CD14-positive monocyte (primary cell): ENCODE data around the gene UQCC5. TPM values are rescaled to one million over a fixed set of nuclear protein-coding genes. Genes with fewer than 3 reads are reported as not detected.
A peak's percentile ranks its signal among the peaks of the same experiment; 100 is the strongest.

Source experiments
- DNase-seq, 3 donors: peaks; one replicate each; pipeline ENCODE4 v3.0.0-alpha.2; 2011 to 2022
- H2AFZ ChIP-seq: 2 replicates; pipeline ENCODE4 v1.6.0; 2012; ENCODE audit warnings: mild to moderate bottlenecking, low read depth, low read length, inconsistent platforms; ENCODE audit not compliant: insufficient read depth, poor library complexity, severe bottlenecking
- H3K27ac ChIP-seq, 2 donors: 1 replicate in 1 of 2; 2 replicates in 1 of 2; pipeline ENCODE4 v1.5.1; 2012 to 2013; ENCODE audit warnings: low read length in 2 of 2, control low read depth in 1 of 2, inconsistent platforms in 1 of 2, low read depth in 1 of 2, mild to moderate bottlenecking in 1 of 2
- H3K27me3 ChIP-seq, 2 donors: one replicate each; pipeline versions ENCODE4 v1.6.0 to v1.6.1; 2011 to 2013; ENCODE audit warnings: low read length in 2 of 2; ENCODE audit not compliant: control insufficient read depth in 2 of 2, insufficient read depth in 2 of 2
- H3K36me3 ChIP-seq, 2 donors: replicated peaks in 1 of 2; 1 replicate in 1 of 2; 2 replicates in 1 of 2; pipeline versions ENCODE4 v1.5.1 to v1.6.1; 2012 to 2013; ENCODE audit warnings: low read length in 2 of 2, control low read depth in 1 of 2, inconsistent platforms in 1 of 2, mild to moderate bottlenecking in 1 of 2; ENCODE audit not compliant: insufficient read depth in 2 of 2, control insufficient read depth in 1 of 2
- H3K4me1 ChIP-seq, 2 donors: 1 replicate in 1 of 2; 2 replicates in 1 of 2; pipeline versions ENCODE4 v1.5.1 to v1.6.1; 2012 to 2013; ENCODE audit warnings: low read length in 2 of 2, control low read depth in 1 of 2, inconsistent platforms in 1 of 2, mild to moderate bottlenecking in 1 of 2, moderate library complexity in 1 of 2; ENCODE audit not compliant: insufficient read depth in 2 of 2, control insufficient read depth in 1 of 2
- H3K4me2 ChIP-seq: replicated peaks from 2 replicates; pipeline ENCODE3; 2012; ENCODE audit warnings: low read length, moderate library complexity, mild to moderate bottlenecking; ENCODE audit not compliant: poor library complexity, severe bottlenecking; ENCODE audit errors: extremely low read depth
- H3K4me3 ChIP-seq, 3 experiments: fragments of 200-600 bp in 1 of 3; sonication (generic) in 1 of 3; replicated peaks in 1 of 3; 1 replicate in 2 of 3; 2 replicates in 1 of 3; pipeline ENCODE4 v1.5.1; 2011 to 2013; ENCODE audit warnings: low read length in 3 of 3, mild to moderate bottlenecking in 3 of 3, control low read depth in 2 of 3, low read depth in 2 of 3, inconsistent platforms in 1 of 3, moderate library complexity in 1 of 3
- H3K79me2 ChIP-seq: 2 replicates; pipeline ENCODE4 v1.6.0; 2012; ENCODE audit warnings: mild to moderate bottlenecking, control low read depth, inconsistent platforms, low read length, moderate library complexity; ENCODE audit not compliant: insufficient read depth
- H3K9ac ChIP-seq: 2 replicates; pipeline ENCODE4 v1.6.0; 2017; ENCODE audit warnings: low read length, mild to moderate bottlenecking; ENCODE audit not compliant: insufficient read depth, poor library complexity, severe bottlenecking
- H3K9me3 ChIP-seq, 2 donors: replicated peaks in 1 of 2; 1 replicate in 1 of 2; 2 replicates in 1 of 2; pipeline versions ENCODE4 v1.5.1 to v1.6.1; 2012 to 2013; ENCODE audit warnings: low read length in 2 of 2, control low read depth in 1 of 2; ENCODE audit not compliant: control insufficient read depth in 1 of 2, insufficient read depth in 1 of 2
- H4K20me1 ChIP-seq: 2 replicates; pipeline ENCODE4 v1.6.0; 2012; ENCODE audit warnings: mild to moderate bottlenecking, low read length, control low read depth, moderate library complexity; ENCODE audit not compliant: insufficient read depth
- H3K27ac Mint-ChIP-seq, 7 donors: one replicate each; pipeline ENCODE4 v1.8.0; 2020; ENCODE audit warnings: mild to moderate bottlenecking in 7 of 7, mixed read lengths in 7 of 7, moderate library complexity in 6 of 7, inconsistent platforms in 2 of 7
- H3K27me3 Mint-ChIP-seq, 3 donors: one replicate each; pipeline ENCODE4 v1.8.0; 2021 to 2022; ENCODE audit warnings: low read depth in 3 of 3, mild to moderate bottlenecking in 3 of 3, mixed read lengths in 3 of 3, moderate library complexity in 3 of 3, inconsistent platforms in 1 of 3
- H3K36me3 Mint-ChIP-seq, 2 donors: one replicate each; pipeline ENCODE4 v1.8.0; 2020; ENCODE audit warnings: mixed read lengths in 2 of 2, inconsistent platforms in 1 of 2, mild to moderate bottlenecking in 1 of 2
- H3K4me1 Mint-ChIP-seq: one replicate; pipeline ENCODE4 v1.8.0; 2020; ENCODE audit warnings: mild to moderate bottlenecking, mixed read lengths
- H3K4me3 Mint-ChIP-seq, 2 donors: one replicate each; pipeline ENCODE4 v1.8.0; 2020; ENCODE audit warnings: mild to moderate bottlenecking in 2 of 2, mixed read lengths in 2 of 2, moderate library complexity in 1 of 2
- H3K9me3 Mint-ChIP-seq, 7 donors: one replicate each; pipeline ENCODE4 v1.8.0; 2020 to 2022; ENCODE audit warnings: mixed read lengths in 7 of 7, mild to moderate bottlenecking in 6 of 7, moderate library complexity in 6 of 7, inconsistent platforms in 2 of 7
- CTCF ChIP-seq: fragments of 200-600 bp; IDR thresholded peaks from one replicate; pipeline ENCODE4 v1.8.0; 2022; ENCODE audit warnings: antibody characterized with exemption, mild to moderate bottlenecking
- WGBS: methylation state at CpG from one replicate; pipeline ENCODE4 v1.1.5; 2013; ENCODE audit warnings: missing lambda C conversion rate; ENCODE audit not compliant: insufficient coverage; 5-methylcytosine and 5-hydroxymethylcytosine counted together
- intact Hi-C, 2 donors: fragments of 100-400 bp; cut with micrococcal nuclease; formaldehyde crosslinking; loops; one replicate each; pipeline versions ENCODE4 v1.15.0 to v1.15.1; 2023
- polyA plus RNA-seq, 3 donors: library from polyadenylated mRNA; depleted of rRNA in 1 of 3; unstranded in 2 of 3; stranded (reverse) in 1 of 3; fragments of 300-500 nt in 2 of 3; fragments of >200 nt in 1 of 3; fragmentation: Illumina TruSeq in 2 of 3; gene quantifications; 1 replicate in 2 of 3; 2 replicates in 1 of 3; pipeline ENCODE4 v1.2.3, GENCODE V29; 2012 to 2021

The UQCC5 gene
- polyA plus RNA-seq, 3 donors: 1.4 to 52.1 (median 43.3) TPM

- 95% methylated on average over 26 of the region's 33 CpGs for WGBS
- H3K4me1 ChIP-seq: no peaks in the 10 kb centered on the region
Measured at GRCh38 chr3:52521881-52522650, 14.3 kb upstream of the UQCC5 start.

DNA sequence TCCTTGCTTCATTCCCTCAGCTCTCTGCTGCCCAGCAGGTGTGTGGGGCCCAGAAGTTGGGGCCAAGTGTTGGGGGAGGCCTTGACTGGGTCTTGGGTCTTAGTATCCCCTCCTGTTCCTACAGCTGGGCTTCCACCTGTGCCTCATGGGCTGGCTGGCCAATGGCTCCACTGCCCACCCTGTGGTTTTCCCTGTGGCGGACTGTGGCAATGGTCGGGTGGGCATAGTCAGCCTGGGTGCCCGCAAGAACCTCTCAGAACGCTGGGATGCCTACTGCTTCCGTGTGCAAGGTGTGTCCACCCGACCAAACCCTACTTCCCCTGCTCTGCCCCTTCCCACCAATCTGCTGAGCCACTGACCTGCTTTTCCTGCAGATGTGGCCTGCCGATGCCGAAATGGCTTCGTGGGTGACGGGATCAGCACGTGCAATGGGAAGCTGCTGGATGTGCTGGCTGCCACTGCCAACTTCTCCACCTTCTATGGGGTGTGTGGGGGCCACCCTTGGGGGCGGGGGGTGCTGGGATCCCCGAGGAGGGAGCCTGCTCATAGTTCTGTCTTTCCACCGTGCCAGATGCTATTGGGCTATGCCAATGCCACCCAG lies 13.7 kb upstream of the UQCC5 start:
- Mint-ChIP-seq H3K4me3 (no peak overlapping the region), H3K27me3 (peaks cover under 1 to 4% (median 1%) of the 10 kb centered on the region in 3 donors), H3K36me3 (peaks cover 70 to 90% of the 10 kb centered on the region in 2 donors), H3K27ac (peak overlapping the region in 1 of 7 donors; percentile 20), H3K9me3 (no peaks in the 10 kb centered on the region), H3K4me1 (no peaks in the 10 kb centered on the region)
- Histone ChIP-seq H3K4me3 (no peak overlapping the region), H3K36me3 (peaks cover 82 to 97% of the 10 kb centered on the region in 2 donors), H3K4me2 (no peak overlapping the region), H3K4me1 (no peaks in the 10 kb centered on the region), H3K27me3 (no peaks in the 10 kb centered on the region), H3K9me3 (no peaks in the 10 kb centered on the region), H3K9ac (no peak overlapping the region), H3K27ac (no peak overlapping the region), H4K20me1 (peaks cover 9% of the 10 kb centered on the region), H2AFZ (no peak overlapping the region), H3K79me2 (no peaks in the 10 kb centered on the region)
- no peak for TF ChIP-seq CTCF
- 91% methylated on average over 6 of the region's 14 CpGs for WGBS
- DNase-seq: no peak
- intact Hi-C loops: no loop called here

More at GRCh38 chr3:52521881-52522650, 14.3 kb upstream of the UQCC5 start:
- Mint-ChIP-seq H3K4me1 (no peaks in the 10 kb centered on the region), H3K9me3 (no peaks in the 10 kb centered on the region), H3K27me3 (peaks cover 0 to 4% (median 1%) of the 10 kb centered on the region in 3 donors), H3K36me3 (peaks cover 74 to 91% of the 10 kb centered on the region in 2 donors), H3K27ac (no peak overlapping the region), H3K4me3 (no peak overlapping the region)
- Histone ChIP-seq H3K4me3 (no peak overlapping the region), H4K20me1 (peaks cover 9% of the 10 kb centered on the region), H3K27me3 (no peaks in the 10 kb centered on the region), H3K9ac (no peak overlapping the region), H3K9me3 (no peaks in the 10 kb centered on the region), H3K36me3 (peaks cover 84 to 97% of the 10 kb centered on the region in 2 donors), H3K79me2 (no peaks in the 10 kb centered on the region), H3K4me2 (no peak overlapping the region), H2AFZ (no peak overlapping the region), H3K27ac (no peak overlapping the region)
- no peak for DNase-seq
- intact Hi-C loops: no loop called here
- TF ChIP-seq CTCF: no peak
